H9 (cell line): Measurements from ENCODE around the gene OR1L6. TPM values are rescaled to one million over a fixed set of nuclear protein-coding genes. Genes with fewer than 3 reads are reported as not detected.

Experiments used
- DNase-seq: peaks from one replicate; pipeline ENCODE4 v3.0.0-alpha.2; 2017
- H2AFZ ChIP-seq: one replicate; pipeline ENCODE4 v1.6.1; 2013; ENCODE audit warnings: mild to moderate bottlenecking, low read length, control low read depth, moderate library complexity
- H2AK5ac ChIP-seq: 2 replicates; pipeline ENCODE4 v1.6.1; 2013; ENCODE audit warnings: low read length, control low read depth, mixed read lengths; ENCODE audit not compliant: insufficient read length
- H2BK120ac ChIP-seq: one replicate; pipeline ENCODE4 v1.6.1; 2013; ENCODE audit warnings: low read depth, mild to moderate bottlenecking, low read length, control low read depth, inconsistent platforms; ENCODE audit not compliant: poor library complexity, severe bottlenecking
- H2BK12ac ChIP-seq: 2 replicates; pipeline ENCODE4 v1.6.1; 2013; ENCODE audit warnings: low read length, control low read depth, mixed read lengths, low read depth; ENCODE audit not compliant: insufficient read length
- H2BK15ac ChIP-seq: 2 replicates; pipeline ENCODE4 v1.6.1; 2013; ENCODE audit warnings: low read depth, low read length, control low read depth
- H2BK20ac ChIP-seq: one replicate; pipeline ENCODE4 v1.6.1; 2013; ENCODE audit warnings: low read depth, mild to moderate bottlenecking, low read length, control low read depth, inconsistent platforms; ENCODE audit not compliant: poor library complexity, severe bottlenecking
- H2BK5ac ChIP-seq: 2 replicates; pipeline ENCODE4 v1.6.1; 2013; ENCODE audit warnings: low read length, control low read depth, mixed read lengths; ENCODE audit not compliant: insufficient read length
- H3K14ac ChIP-seq: 2 replicates; pipeline ENCODE4 v1.6.1; 2013; ENCODE audit warnings: low read length, control low read depth; ENCODE audit not compliant: insufficient read depth
- H3K18ac ChIP-seq: 2 replicates; pipeline ENCODE4 v1.6.1; 2013; ENCODE audit warnings: low read depth, mild to moderate bottlenecking, mixed read lengths, low read length, control low read depth; ENCODE audit not compliant: insufficient read length
- H3K23ac ChIP-seq: 2 replicates; pipeline ENCODE4 v1.6.1; 2013; ENCODE audit warnings: low read length, control low read depth, mixed read lengths, low read depth; ENCODE audit not compliant: insufficient read length
- H3K23me2 ChIP-seq: 2 replicates; pipeline ENCODE4 v1.6.1; 2013; ENCODE audit warnings: low read depth, mild to moderate bottlenecking, mixed read lengths, low read length, control low read depth; ENCODE audit not compliant: insufficient read length, poor library complexity, severe bottlenecking
- H3K27ac ChIP-seq: 2 replicates; pipeline ENCODE4 v1.5.1; 2013; ENCODE audit warnings: low read length, control low read depth, mixed read lengths, low read depth; ENCODE audit not compliant: insufficient read length
- H3K27me3 ChIP-seq: 2 replicates; pipeline ENCODE4 v1.6.1; 2013; ENCODE audit warnings: low read length, control low read depth, inconsistent platforms; ENCODE audit not compliant: insufficient read depth
- H3K4ac ChIP-seq: 2 replicates; pipeline ENCODE4 v1.6.1; 2013; ENCODE audit warnings: low read depth, mild to moderate bottlenecking, control low read depth, inconsistent platforms, low read length, moderate library complexity
- H3K4me1 ChIP-seq: 2 replicates; pipeline ENCODE4 v1.6.1; 2013; ENCODE audit warnings: low read length, control low read depth, inconsistent platforms; ENCODE audit not compliant: insufficient read depth
- H3K4me2 ChIP-seq: 2 replicates; pipeline ENCODE4 v1.6.1; 2013; ENCODE audit warnings: low read length, control low read depth, mixed read lengths; ENCODE audit not compliant: insufficient read length, insufficient read depth
- H3K56ac ChIP-seq: 2 replicates; pipeline ENCODE4 v1.6.1; 2013; ENCODE audit warnings: low read depth, mild to moderate bottlenecking, mixed read lengths, low read length, control low read depth; ENCODE audit not compliant: insufficient read length
- H3K79me1 ChIP-seq: 2 replicates; pipeline ENCODE4 v1.6.1; 2013; ENCODE audit warnings: low read depth, mild to moderate bottlenecking, moderate library complexity, low read length, control low read depth, inconsistent platforms; ENCODE audit not compliant: insufficient read depth, poor library complexity, severe bottlenecking
- H3K79me2 ChIP-seq: 2 replicates; pipeline ENCODE4 v1.6.1; 2013; ENCODE audit warnings: low read length, control low read depth, inconsistent platforms; ENCODE audit not compliant: insufficient read depth
- H3K9ac ChIP-seq: 2 replicates; pipeline ENCODE4 v1.6.1; 2013; ENCODE audit warnings: low read length, control low read depth, mixed read lengths; ENCODE audit not compliant: insufficient read length; ENCODE audit errors: extremely low read depth
- H3K9me3 ChIP-seq: one replicate; pipeline ENCODE4 v1.6.1; 2013; ENCODE audit warnings: low read depth, low read length, inconsistent platforms; ENCODE audit not compliant: control insufficient read depth
- H3T11ph ChIP-seq: one replicate; pipeline ENCODE4 v1.6.1; 2013; ENCODE audit warnings: mild to moderate bottlenecking, low read length, control low read depth, inconsistent platforms
- H4K20me1 ChIP-seq: one replicate; pipeline ENCODE4 v1.6.1; 2013; ENCODE audit not compliant: control insufficient read depth, insufficient read length, insufficient read depth
- H4K5ac ChIP-seq: 2 replicates; pipeline ENCODE4 v1.6.1; 2013; ENCODE audit warnings: low read depth, mild to moderate bottlenecking, mixed read lengths, low read length, control low read depth; ENCODE audit not compliant: insufficient read length
- H4K8ac ChIP-seq: replicated peaks from 2 replicates; pipeline ENCODE4 v1.6.1; 2013; ENCODE audit warnings: low read length, control low read depth, mixed read lengths, low read depth; ENCODE audit not compliant: insufficient read length
- H4K91ac ChIP-seq: 2 replicates; pipeline ENCODE4 v1.6.1; 2013; ENCODE audit warnings: low read depth, mild to moderate bottlenecking, moderate library complexity, mixed read lengths, low read length, control low read depth; ENCODE audit not compliant: insufficient read length
- H3K27ac Mint-ChIP-seq, 3 experiments: 2 replicates in 2 of 3; 3 replicates in 1 of 3; pipeline ENCODE4 v1.8.0; 2020 to 2021; ENCODE audit warnings: mixed read lengths in 3 of 3, mild to moderate bottlenecking in 1 of 3, moderate library complexity in 1 of 3
- H3K27me3 Mint-ChIP-seq: 2 replicates; pipeline ENCODE4 v1.8.0; 2021; ENCODE audit warnings: low read depth, mild to moderate bottlenecking, moderate library complexity, mixed read lengths
- H3K36me3 Mint-ChIP-seq, 3 experiments: 2 replicates in 2 of 3; 3 replicates in 1 of 3; pipeline ENCODE4 v1.8.0; 2020 to 2021; ENCODE audit warnings: low read depth in 3 of 3, mixed read lengths in 3 of 3; ENCODE audit not compliant: insufficient read depth in 1 of 3
- H3K4me1 Mint-ChIP-seq, 2 experiments: 2 replicates each; pipeline ENCODE4 v1.8.0; 2020; ENCODE audit warnings: mixed read lengths in 2 of 2
- H3K4me3 Mint-ChIP-seq, 2 experiments: 2 replicates in 1 of 2; 3 replicates in 1 of 2; pipeline ENCODE4 v1.8.0; 2020 to 2021; ENCODE audit warnings: mild to moderate bottlenecking in 2 of 2, mixed read lengths in 2 of 2, moderate library complexity in 1 of 2
- H3K9me3 Mint-ChIP-seq, 2 experiments: 2 replicates in 1 of 2; 3 replicates in 1 of 2; pipeline ENCODE4 v1.8.0; 2020; ENCODE audit warnings: mild to moderate bottlenecking in 2 of 2, mixed read lengths in 2 of 2, moderate library complexity in 1 of 2
- total RNA-seq: library from RNA; stranded (reverse); gene quantifications from 2 replicates; pipeline ENCODE4 v1.2.1, GENCODE V29; 2021
- TF ChIP-seq, protein P1 (sequence below): fragments of 200-600 bp; sonication (generic); conservative IDR thresholded peaks from 3 replicates; pipeline ENCODE4 v1.8.0; 2021; ENCODE audit warnings: antibody characterized with exemption, mild to moderate bottlenecking

OR1L6 gene
- total RNA-seq, 1 experiment from 2014 or later: not detected

DNA sequence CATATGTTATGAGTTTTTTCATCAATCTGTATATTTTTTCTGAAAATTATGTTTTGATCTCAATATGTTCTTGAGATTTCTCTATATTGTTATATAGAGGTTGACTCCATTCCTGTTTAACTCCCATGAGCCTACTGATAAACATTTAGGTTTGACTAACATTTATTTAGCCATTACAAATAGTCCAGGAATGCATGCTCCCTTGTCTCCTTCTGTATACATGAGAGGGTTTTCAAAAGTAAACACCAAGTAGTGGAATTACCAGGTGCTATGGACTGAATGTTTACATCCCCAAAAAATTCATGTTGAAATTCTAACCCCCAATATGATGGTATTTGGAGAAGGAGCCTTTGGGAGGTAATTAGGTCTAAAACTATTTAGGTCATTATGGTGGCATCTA, 43.2 kb downstream of the OR1L6 start:
- H2AFZ ChIP-seq: no peak overlapping the region
- no peak overlapping the region for H4K8ac ChIP-seq
- H3K27ac ChIP-seq: no peak overlapping the region
- H2BK120ac ChIP-seq: no peak overlapping the region
- Mint-ChIP-seq H3K4me3 (no peak overlapping the region), H3K27ac (no peak overlapping the region), H3K27me3 (peaks cover 1% of the 10 kb centered on the region), H3K36me3 (peaks cover 0 to 25% (median 11%) of the 10 kb centered on the region in 3 experiments; a peak in 3 of 7 replicates), H3K4me1 (no peaks in the 10 kb centered on the region), H3K9me3 (peaks cover 32 to 75% of the 10 kb centered on the region in 2 experiments)
- no peaks in the 10 kb centered on the region for H4K20me1 ChIP-seq
- no peak overlapping the region for H2AK5ac ChIP-seq
- H4K5ac ChIP-seq: no peak overlapping the region
- H3K56ac ChIP-seq: no peak overlapping the region
- no peaks in the 10 kb centered on the region for H3K27me3 ChIP-seq
- no peaks in the 10 kb centered on the region for H3K23me2 ChIP-seq
- no peaks in the 10 kb centered on the region for H3K79me1 ChIP-seq
- no peak overlapping the region for H2BK15ac ChIP-seq
- TF ChIP-seq, protein P1, sequence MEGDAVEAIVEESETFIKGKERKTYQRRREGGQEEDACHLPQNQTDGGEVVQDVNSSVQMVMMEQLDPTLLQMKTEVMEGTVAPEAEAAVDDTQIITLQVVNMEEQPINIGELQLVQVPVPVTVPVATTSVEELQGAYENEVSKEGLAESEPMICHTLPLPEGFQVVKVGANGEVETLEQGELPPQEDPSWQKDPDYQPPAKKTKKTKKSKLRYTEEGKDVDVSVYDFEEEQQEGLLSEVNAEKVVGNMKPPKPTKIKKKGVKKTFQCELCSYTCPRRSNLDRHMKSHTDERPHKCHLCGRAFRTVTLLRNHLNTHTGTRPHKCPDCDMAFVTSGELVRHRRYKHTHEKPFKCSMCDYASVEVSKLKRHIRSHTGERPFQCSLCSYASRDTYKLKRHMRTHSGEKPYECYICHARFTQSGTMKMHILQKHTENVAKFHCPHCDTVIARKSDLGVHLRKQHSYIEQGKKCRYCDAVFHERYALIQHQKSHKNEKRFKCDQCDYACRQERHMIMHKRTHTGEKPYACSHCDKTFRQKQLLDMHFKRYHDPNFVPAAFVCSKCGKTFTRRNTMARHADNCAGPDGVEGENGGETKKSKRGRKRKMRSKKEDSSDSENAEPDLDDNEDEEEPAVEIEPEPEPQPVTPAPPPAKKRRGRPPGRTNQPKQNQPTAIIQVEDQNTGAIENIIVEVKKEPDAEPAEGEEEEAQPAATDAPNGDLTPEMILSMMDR: no peak
- no peaks in the 10 kb centered on the region for H3K4me1 ChIP-seq
- no peak overlapping the region for H3K4me2 ChIP-seq
- no peak overlapping the region for H3K9ac ChIP-seq
- no peak overlapping the region for H3K18ac ChIP-seq
- no peak overlapping the region for H2BK5ac ChIP-seq
- H3T11ph ChIP-seq: no peak overlapping the region
- peaks cover 43% of the 10 kb centered on the region for H3K9me3 ChIP-seq
- DNase-seq: no peak
- no peak overlapping the region for H3K4ac ChIP-seq
- H2BK12ac ChIP-seq: no peak overlapping the region
- no peak overlapping the region for H3K14ac ChIP-seq
- H3K23ac ChIP-seq: no peak overlapping the region
- H3K79me2 ChIP-seq: no peaks in the 10 kb centered on the region
- no peak overlapping the region for H2BK20ac ChIP-seq
- no peak overlapping the region for H4K91ac ChIP-seq
